ENCODE measurements around the gene TRPV2. TPM values are rescaled to one million over a fixed set of nuclear protein-coding genes. Genes with fewer than 3 reads are reported as not detected.
"Not testable (repeated sequence)": the region's sequence is repeated elsewhere in the genome, so short reads cannot be mapped to it uniquely, and the experiment has no call there.

TRPV2 gene
- 1.8 and 5.5 TPM in 2 replicates for total RNA-seq (2014; rRNA removed; shearing (Covaris generic))

GRCh38 chr17:16415031-16415924 is at the start of gene TRPV2:
Gene TRPV2 (plus strand): TSS chr17:16415571. CDS start chr17:16417669, 2,098 bp downstream.
- no peaks in the 10 kb centered on the region for H3K27me3 ChIP-seq (ENCODE audit: control insufficient read depth, insufficient read depth, low read length)
- H3K4me3 ChIP-seq (ENCODE audit: insufficient read depth, low read depth, low read length), result peak within 1 kb of the TSS; percentile 3; the same call in 1 of the 2 replicates
- H3K36me3 ChIP-seq (replicated peaks; ENCODE audit: control insufficient read depth, insufficient read depth, low read length), result no peaks in the 10 kb centered on the region
- peak; percentile 87 for DNase-seq

- no peak overlapping the region for H3K4me3 ChIP-seq (ENCODE audit: insufficient read depth, low read depth, low read length)
- DNase-seq, result no peak
- no peaks in the 10 kb centered on the region for H3K36me3 ChIP-seq (replicated peaks; ENCODE audit: control insufficient read depth, insufficient read depth, low read length)
- H3K27me3 ChIP-seq (ENCODE audit: control insufficient read depth, insufficient read depth, low read length), result no peaks in the 10 kb centered on the region
These were observed 43.6 kb upstream of the TRPV2 start for GRCh38 chr17:16371742-16372141.

GRCh38 chr17:16374146-16374938 is 41.0 kb upstream of the TRPV2 start:
- Histone ChIP-seq H3K4me3 (ENCODE audit: insufficient read depth, low read depth, low read length) (no peak overlapping the region), H3K27me3 (ENCODE audit: control insufficient read depth, insufficient read depth, low read length) (no peaks in the 10 kb centered on the region), H3K36me3 (replicated peaks; ENCODE audit: control insufficient read depth, insufficient read depth, low read length) (no peaks in the 10 kb centered on the region)
- DNase-seq, result no peak

- DNase-seq, result no peak
- Histone ChIP-seq H3K36me3 (replicated peaks; ENCODE audit: control insufficient read depth, insufficient read depth, low read length) (peaks cover 8% of the 10 kb centered on the region), H3K27me3 (ENCODE audit: control insufficient read depth, insufficient read depth, low read length) (no peaks in the 10 kb centered on the region), H3K4me3 (ENCODE audit: insufficient read depth, low read depth, low read length) (no peak overlapping the region)
These were observed 37.4 kb upstream of the TRPV2 start for GRCh38 chr17:16377941-16378341.

- no peaks in the 10 kb centered on the region for H3K27me3 ChIP-seq (ENCODE audit: control insufficient read depth, insufficient read depth, low read length)
- peaks cover 12% of the 10 kb centered on the region for H3K36me3 ChIP-seq (replicated peaks; ENCODE audit: control insufficient read depth, insufficient read depth, low read length)
- H3K4me3 ChIP-seq (ENCODE audit: insufficient read depth, low read depth, low read length), result no peak overlapping the region
- DNase-seq, result peak; percentile 40
These were observed 36.6 kb upstream of the TRPV2 start for GRCh38 chr17:16378636-16379282.

GRCh38 chr17:16379654-16380053 is 35.7 kb upstream of the TRPV2 start:
- Histone ChIP-seq H3K27me3 (ENCODE audit: control insufficient read depth, insufficient read depth, low read length) (no peaks in the 10 kb centered on the region), H3K36me3 (replicated peaks; ENCODE audit: control insufficient read depth, insufficient read depth, low read length) (peaks cover 12% of the 10 kb centered on the region), H3K4me3 (ENCODE audit: insufficient read depth, low read depth, low read length) (no peak overlapping the region)
- DNase-seq, result no peak

- peak within 1 kb of the TSS; percentile 62 for H3K4me3 ChIP-seq (ENCODE audit: insufficient read depth, low read depth, low read length)
- H3K27me3 ChIP-seq (ENCODE audit: control insufficient read depth, insufficient read depth, low read length), result no peaks in the 10 kb centered on the region
- H3K36me3 ChIP-seq (replicated peaks; ENCODE audit: control insufficient read depth, insufficient read depth, low read length), result peaks cover 12% of the 10 kb centered on the region
- peak; percentile 97 for DNase-seq
These were observed 34.5 kb upstream of the TRPV2 start, which contains the start of gene UBB for GRCh38 chr17:16380640-16381495. Gene UBB (plus strand): TSS chr17:16381091. CDS start chr17:16381908, 817 bp downstream.

GRCh38 chr17:16381496-16381820 is 33.9 kb upstream of the TRPV2 start:
- DNase-seq, result no peak
- H3K27me3 ChIP-seq (ENCODE audit: control insufficient read depth, insufficient read depth, low read length), result no peaks in the 10 kb centered on the region

GRCh38 chr17:16383216-16383615 is 32.2 kb upstream of the TRPV2 start:
- Histone ChIP-seq H3K27me3 (ENCODE audit: control insufficient read depth, insufficient read depth, low read length) (no peaks in the 10 kb centered on the region), H3K36me3 (replicated peaks; ENCODE audit: control insufficient read depth, insufficient read depth, low read length) (peaks cover 12% of the 10 kb centered on the region), H3K4me3 (ENCODE audit: insufficient read depth, low read depth, low read length) (no peak overlapping the region)
- no peak for DNase-seq

More at GRCh38 chr17:16381496-16381820, 33.9 kb upstream of the TRPV2 start:
- Histone ChIP-seq H3K36me3 (replicated peaks; ENCODE audit: control insufficient read depth, insufficient read depth, low read length) (peaks cover 12% of the 10 kb centered on the region), H3K4me3 (ENCODE audit: insufficient read depth, low read depth, low read length) (peak overlapping the region; percentile 62)

GRCh38 chr17:16383772-16384287 is 31.5 kb upstream of the TRPV2 start:
- DNase-seq, result no peak
- Histone ChIP-seq H3K36me3 (replicated peaks; ENCODE audit: control insufficient read depth, insufficient read depth, low read length) (peaks cover 12% of the 10 kb centered on the region), H3K4me3 (ENCODE audit: insufficient read depth, low read depth, low read length) (no peak overlapping the region), H3K27me3 (ENCODE audit: control insufficient read depth, insufficient read depth, low read length) (no peaks in the 10 kb centered on the region)

GRCh38 chr17:16384557-16384956 is 30.8 kb upstream of the TRPV2 start:
- DNase-seq, result no peak
- H3K36me3 ChIP-seq (replicated peaks; ENCODE audit: control insufficient read depth, insufficient read depth, low read length), result peaks cover 12% of the 10 kb centered on the region

GRCh38 chr17:16386126-16386507 is 29.3 kb upstream of the TRPV2 start:
- DNase-seq; H3K27me3 ChIP-seq (ENCODE audit: control insufficient read depth, insufficient read depth, low read length): not testable (repeated sequence)
- Histone ChIP-seq H3K4me3 (ENCODE audit: insufficient read depth, low read depth, low read length) (peak overlapping the region; percentile 47; the same call in 1 of the 2 replicates), H3K36me3 (replicated peaks; ENCODE audit: control insufficient read depth, insufficient read depth, low read length) (peaks cover 12% of the 10 kb centered on the region)

More at GRCh38 chr17:16384557-16384956, 30.8 kb upstream of the TRPV2 start:
- Histone ChIP-seq H3K4me3 (ENCODE audit: insufficient read depth, low read depth, low read length) (no peak overlapping the region), H3K27me3 (ENCODE audit: control insufficient read depth, insufficient read depth, low read length) (no peaks in the 10 kb centered on the region)

- Histone ChIP-seq H3K27me3 (ENCODE audit: control insufficient read depth, insufficient read depth, low read length) (no peaks in the 10 kb centered on the region), H3K36me3 (replicated peaks; ENCODE audit: control insufficient read depth, insufficient read depth, low read length) (no peaks in the 10 kb centered on the region), H3K4me3 (ENCODE audit: insufficient read depth, low read depth, low read length) (no peak overlapping the region)
- no peak for DNase-seq
These were observed 23.9 kb upstream of the TRPV2 start for GRCh38 chr17:16391451-16391850.
